Nucleus accumbens (tissue), 56 donors: ENCODE data around the gene LZIC.

Source experiments
- DNase-seq, 56 donors: peaks; one replicate each; lab custom pipeline; 2025; lab: John Stamatoyannopoulos, UW

Gene LZIC

GRCh38 chr1:9912264-9912936 is 30.8 kb downstream of the LZIC start:
- DNase-seq, result no peak

DNA sequence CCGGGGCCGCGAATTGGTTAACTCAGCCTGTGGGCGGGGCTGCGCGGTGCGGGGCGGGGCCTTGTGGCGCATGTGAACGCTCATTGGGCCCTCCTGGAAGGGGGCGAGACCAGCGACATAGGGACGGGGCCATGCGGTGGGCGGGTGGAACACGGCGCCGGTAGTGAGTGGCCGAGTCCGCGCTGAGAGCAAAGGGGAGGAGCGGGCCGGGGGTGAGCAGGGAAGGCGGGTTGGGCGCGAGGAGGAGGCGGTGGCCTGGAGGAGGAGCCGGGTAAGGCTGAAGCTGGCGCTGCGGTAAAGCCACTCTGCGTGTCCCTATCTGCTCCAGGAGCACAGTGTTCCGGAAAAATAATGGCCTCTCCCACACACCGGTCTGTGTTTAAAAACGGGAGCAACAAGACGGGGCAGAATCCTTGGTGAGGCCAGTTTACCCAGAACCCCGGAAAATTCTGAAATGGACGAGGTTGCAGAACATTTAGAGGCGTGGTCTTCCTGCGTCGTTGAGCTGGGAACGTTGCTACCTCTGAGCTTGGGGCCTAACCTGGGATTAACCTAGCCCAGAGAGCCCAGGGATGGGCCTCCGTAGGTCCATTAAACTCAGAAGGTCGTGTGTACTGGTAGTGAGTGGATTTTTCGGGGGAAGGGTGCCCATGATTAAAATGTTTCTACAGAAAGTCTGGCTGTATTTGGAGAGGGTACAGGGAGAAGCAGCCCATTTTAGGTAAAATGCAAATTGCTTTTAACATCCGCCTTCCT is 32.6 kb downstream of the LZIC start:
- peak; percentile 83 to 100 (median 99) for DNase-seq

GRCh38 chr1:9910076-9910422 is 33.1 kb downstream of the LZIC start, which contains the start of gene CTNNBIP1:
TSS of gene CTNNBIP1 (minus strand) at chr1:9910269. CDS start at chr1:9872064, 38,205 bp downstream.
- DNase-seq, result no peak

GRCh38 chr1:9909234-9910046 is 33.8 kb downstream of the LZIC start:
- peak in 9 of 56 donors; percentile 4 to 44 (median 27) for DNase-seq

- DNase-seq, result no peak
Measured at GRCh38 chr1:9908871-9909233, 34.3 kb downstream of the LZIC start.

DNA sequence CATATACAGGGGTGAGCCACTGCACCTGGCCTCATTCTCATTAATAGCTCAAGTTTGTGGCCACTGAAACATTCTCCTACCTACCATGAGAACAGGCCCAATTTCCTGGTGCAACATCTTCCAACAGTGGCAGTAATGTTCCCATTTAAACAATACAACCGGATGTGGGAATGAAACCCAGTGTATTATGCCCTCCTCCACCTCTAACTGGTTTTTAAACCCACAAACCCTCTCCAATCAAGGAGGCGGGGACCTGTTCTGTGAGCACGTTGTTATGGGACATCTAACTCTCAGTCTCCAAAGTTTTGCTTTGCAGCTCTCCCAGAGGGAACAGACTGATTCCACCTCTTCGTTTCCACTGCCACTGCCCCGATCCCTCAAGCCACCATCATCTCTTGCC is 35.8 kb downstream of the LZIC start:
- no peak for DNase-seq

DNA sequence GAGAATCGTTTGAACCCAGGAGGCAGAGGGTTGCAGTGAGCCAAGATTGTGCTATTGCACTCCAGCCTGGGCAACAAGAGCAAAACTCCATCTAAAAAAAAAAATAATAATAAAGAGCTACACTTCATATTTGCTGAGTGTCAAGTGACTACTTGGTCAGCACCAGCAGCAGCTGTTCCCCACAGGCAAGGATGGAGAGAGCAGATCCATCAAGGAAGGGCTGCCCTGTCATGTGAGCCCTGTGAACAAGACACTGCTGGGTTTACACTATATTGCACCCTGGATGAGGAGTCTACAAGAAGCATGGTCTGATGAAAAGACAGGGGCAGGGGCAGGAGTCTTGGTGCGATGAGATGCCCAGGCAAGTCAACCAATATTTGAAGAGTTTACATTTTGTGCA is 36.7 kb downstream of the LZIC start:
- DNase-seq, result no peak

GRCh38 chr1:9905010-9905409 is 38.2 kb downstream of the LZIC start:
- no peak for DNase-seq

DNA sequence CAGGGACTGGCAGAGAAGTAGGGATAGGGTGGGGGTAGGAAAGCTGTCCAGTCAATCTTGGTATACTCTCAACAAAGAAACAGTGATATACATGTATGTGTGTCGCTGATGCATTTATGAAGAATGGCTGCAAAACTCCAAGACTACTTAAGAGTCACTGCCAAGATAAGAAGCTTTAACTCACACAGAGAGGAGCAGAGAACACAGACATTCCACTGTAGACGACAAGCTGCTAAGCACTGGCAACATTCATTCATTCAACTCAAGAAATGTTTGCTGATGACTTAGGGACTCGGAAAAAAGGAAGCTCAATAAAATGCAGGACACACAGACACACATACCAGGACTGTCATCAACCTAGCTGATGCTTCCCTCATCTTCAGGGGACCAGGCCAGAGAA is 38.6 kb downstream of the LZIC start:
- no peak for DNase-seq

DNA sequence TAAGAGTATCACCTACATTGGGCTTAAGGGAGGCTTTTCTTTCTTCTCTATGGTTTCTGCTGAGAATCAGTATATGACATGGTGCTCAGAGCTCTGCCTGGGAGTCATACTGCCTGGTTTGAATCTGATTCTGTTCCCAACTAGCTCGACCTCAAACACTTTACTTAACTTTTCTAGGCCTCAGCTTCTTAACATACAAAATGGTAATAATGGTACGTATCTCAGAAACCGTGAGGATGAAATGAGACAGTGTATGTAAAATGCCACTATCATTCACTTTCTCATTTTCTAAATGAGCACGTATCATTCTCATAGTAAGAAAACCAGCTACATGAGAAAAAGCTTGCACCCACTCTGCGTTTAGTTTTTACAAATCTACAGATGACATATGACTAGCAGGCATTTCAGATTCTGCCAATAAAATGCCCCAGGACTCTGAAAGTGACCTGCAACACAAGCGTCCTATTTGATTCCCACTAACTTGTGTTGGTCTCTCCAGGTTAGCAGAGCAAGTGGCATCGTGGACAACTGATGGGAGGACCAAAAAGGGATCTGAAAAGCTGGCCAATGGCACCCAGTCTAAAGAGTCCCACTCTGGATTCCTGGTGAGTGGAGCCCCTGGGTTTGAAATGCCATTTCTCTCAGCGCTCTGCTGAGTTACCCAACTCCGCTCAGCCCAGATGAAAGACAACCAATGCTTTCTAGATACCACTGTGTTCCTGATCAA is 39.2 kb downstream of the LZIC start:
- DNase-seq, result no peak

DNA sequence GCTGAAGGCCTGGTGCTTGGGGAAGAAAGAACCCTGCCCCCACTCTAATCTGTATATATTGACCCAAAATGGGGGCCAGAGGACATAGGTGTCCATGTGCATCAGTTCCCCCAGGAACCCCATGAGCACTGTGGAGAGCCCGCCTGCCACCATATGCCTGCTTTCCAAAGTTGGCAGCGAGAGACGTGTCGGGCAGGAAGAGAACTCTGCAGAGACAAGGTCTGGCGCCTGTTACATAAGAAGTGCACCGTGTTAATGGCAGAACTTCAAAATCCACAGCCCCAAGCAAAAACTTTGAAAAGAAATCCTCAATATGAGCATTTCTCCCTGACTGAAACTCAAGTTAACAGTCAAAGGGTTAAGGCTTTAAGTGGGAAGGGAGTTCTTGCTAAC is 41.1 kb downstream of the LZIC start:
- peak in 3 of 56 donors; percentile 10 to 28 (median 24) for DNase-seq

- DNase-seq, result peak in 3 of 56 donors; percentile 23 to 30 (median 24)
Measured at GRCh38 chr1:9901148-9902059, 41.8 kb downstream of the LZIC start.

DNA sequence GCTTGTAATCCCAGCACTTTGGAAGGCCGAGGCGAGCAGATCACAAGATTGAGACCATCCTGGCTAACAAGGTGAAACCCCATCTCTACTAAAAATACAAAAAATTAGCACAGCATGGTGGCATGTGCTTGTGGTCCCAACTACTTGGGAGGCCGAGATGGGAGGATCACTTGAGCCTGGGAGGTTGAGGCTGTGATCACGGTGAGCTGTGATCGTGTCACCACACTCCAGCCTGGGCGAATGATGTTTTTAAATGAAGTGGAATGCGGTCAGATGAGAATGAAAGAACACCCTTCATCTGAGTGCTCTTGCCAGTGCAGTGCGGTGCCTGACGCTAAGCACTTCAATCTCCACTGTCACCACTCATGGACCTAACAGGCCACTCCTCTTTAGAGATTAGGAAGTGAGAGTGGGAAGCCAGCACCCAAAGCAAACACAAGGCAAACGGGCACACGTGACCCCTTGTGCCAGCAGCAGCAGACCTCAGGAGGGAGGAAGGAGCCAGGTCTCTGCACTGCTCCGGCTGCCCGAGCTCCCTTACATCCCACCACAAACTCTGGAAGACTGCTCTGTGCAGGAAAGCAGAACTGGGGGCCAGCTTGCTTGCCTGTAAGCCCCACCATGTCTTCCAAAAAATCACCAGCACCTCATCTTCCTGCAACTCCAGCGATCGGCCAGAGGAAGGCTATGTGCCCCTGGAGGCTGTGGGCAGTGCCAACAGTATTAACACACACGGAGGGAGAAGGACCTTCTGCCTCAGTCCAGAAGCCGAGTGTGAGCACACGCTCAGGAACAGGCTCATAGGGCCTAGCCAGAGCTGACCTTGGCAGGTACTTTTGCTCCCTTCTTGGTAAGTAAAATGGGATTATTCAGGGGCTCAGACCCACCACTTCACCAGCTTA is 42.8 kb downstream of the LZIC start:
- DNase-seq, result peak in 40 of 56 donors; percentile 17 to 66 (median 38)

- DNase-seq, result no peak
Measured at GRCh38 chr1:9894115-9894514, 49.1 kb downstream of the LZIC start.

DNA sequence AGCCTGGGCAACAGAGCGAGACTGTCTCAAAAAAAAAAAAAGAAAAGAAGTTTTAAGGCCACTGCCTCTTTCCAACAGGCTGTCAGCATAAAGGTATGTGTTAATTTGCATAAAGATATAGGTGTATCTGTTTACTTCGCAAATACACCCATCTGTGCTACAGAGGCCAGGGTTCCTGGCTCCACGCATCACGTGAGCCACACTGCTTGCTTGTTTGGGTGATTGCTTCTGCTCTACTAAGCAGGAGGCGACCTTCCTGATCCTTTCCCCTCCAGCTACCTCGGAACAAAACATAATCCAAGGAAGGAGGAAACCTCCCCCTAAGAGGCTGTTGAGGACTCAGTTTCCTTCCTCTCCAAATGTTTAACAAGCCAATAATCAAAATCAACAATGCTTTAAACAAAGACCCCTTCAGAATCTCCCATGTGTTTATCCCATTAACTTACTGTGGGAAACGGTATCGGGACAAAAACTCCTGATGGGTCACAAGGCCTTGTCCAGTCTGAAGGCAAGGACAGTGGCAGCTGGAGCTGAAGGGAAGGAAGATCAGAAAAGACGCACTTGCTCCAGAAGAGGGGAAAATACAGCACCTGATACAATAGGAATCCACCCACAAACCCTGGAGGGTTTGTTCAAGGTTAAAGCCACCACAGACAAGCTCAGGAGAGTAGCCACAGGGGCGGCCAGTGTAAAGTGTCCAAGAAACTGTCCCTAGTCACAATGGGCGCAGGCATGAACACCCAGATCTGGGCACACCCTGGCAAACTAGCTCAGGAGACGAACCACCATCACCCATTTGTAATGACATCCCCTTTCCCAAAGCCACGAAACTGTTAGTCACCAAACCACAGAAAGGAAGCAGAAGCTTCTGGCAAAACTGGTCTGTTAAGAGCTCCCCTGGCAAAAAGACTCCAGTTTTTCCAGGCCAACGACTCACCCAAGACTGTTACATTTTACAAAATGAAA is 50.3 kb downstream of the LZIC start:
- DNase-seq, result no peak

DNA sequence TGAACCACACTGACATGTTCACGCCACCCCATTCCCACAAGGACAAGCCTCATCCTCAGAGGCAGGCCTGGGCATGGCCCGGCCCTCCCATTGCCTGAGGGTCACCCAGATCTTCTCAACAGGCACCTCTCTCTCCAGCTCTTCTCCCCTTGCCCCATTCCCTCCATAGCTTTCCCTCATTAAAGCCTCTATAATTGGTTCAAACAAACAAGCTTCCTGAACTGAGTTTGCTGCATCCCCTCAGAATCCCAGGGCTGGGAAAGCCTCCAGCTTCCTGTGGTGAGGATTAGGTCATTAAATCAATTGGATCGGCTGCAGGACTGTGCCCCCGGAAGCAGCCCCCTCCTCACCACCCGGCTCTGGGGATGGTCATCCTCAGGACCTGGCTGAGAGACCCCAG is 52.0 kb downstream of the LZIC start:
- DNase-seq, result peak in 1 of 56 donors; percentile 9

GRCh38 chr1:9890224-9890731 is 52.9 kb downstream of the LZIC start:
- peak in 3 of 56 donors; percentile 21 to 43 (median 37) for DNase-seq
